Mesenchymal stem cell (in vitro differentiated cells and primary cell): ENCODE results near the gene CCDC106.
A peak's percentile ranks its signal among the peaks of the same experiment; 100 is the strongest.

Source experiments
- DNase-seq: peaks from one replicate; pipeline ENCODE4 v3.0.0-alpha.2; 2013
- H2AFZ ChIP-seq: one replicate; pipeline ENCODE4 v1.6.1; 2013; ENCODE audit warnings: low read depth, mild to moderate bottlenecking, control low read depth, inconsistent platforms, low read length, moderate library complexity
- H2AK5ac ChIP-seq: 2 replicates; pipeline ENCODE4 v1.6.1; 2013; ENCODE audit warnings: low read length, moderate library complexity, mild to moderate bottlenecking, inconsistent platforms; ENCODE audit not compliant: severe bottlenecking
- H2BK120ac ChIP-seq: one replicate; pipeline ENCODE4 v1.6.1; 2013; ENCODE audit warnings: low read depth, mild to moderate bottlenecking, inconsistent platforms, low read length, moderate library complexity
- H2BK12ac ChIP-seq, 2 experiments: one replicate each; pipeline ENCODE4 v1.6.1; 2013; ENCODE audit warnings: inconsistent platforms in 2 of 2, low read length in 2 of 2, mild to moderate bottlenecking in 2 of 2, moderate library complexity in 2 of 2, control low read depth in 1 of 2
- H2BK15ac ChIP-seq: one replicate; pipeline ENCODE4 v1.6.1; 2013; ENCODE audit warnings: mild to moderate bottlenecking, low read depth, inconsistent platforms; ENCODE audit not compliant: poor library complexity, severe bottlenecking
- H2BK5ac ChIP-seq: 2 replicates; pipeline ENCODE4 v1.6.1; 2013; ENCODE audit warnings: low read depth, mild to moderate bottlenecking, low read length, control low read depth, inconsistent platforms; ENCODE audit not compliant: poor library complexity, severe bottlenecking
- H3K14ac ChIP-seq, 2 experiments: one replicate each; pipeline ENCODE4 v1.6.1; 2013; ENCODE audit warnings: inconsistent platforms in 2 of 2, low read length in 2 of 2, control low read depth in 1 of 2, mild to moderate bottlenecking in 1 of 2, moderate library complexity in 1 of 2
- H3K18ac ChIP-seq, 2 experiments: one replicate each; pipeline ENCODE4 v1.6.1; 2013; ENCODE audit warnings: inconsistent platforms in 2 of 2, low read length in 2 of 2, control low read depth in 1 of 2, low read depth in 1 of 2, mild to moderate bottlenecking in 1 of 2
- H3K23ac ChIP-seq, 2 experiments: one replicate each; pipeline ENCODE4 v1.6.1; 2013; ENCODE audit warnings: inconsistent platforms in 2 of 2, low read length in 2 of 2, mild to moderate bottlenecking in 2 of 2, moderate library complexity in 2 of 2, control low read depth in 1 of 2
- H3K27ac ChIP-seq: 2 replicates; pipeline ENCODE4 v1.5.1; 2013; ENCODE audit warnings: mild to moderate bottlenecking, moderate library complexity, low read length, control low read depth, inconsistent platforms; ENCODE audit not compliant: poor library complexity, severe bottlenecking
- H3K27me3 ChIP-seq, 2 experiments: 2 replicates each; pipeline versions ENCODE4 v1.6.1 to v1.7.0; 2013; ENCODE audit warnings: low read length in 2 of 2, mild to moderate bottlenecking in 2 of 2, moderate library complexity in 2 of 2, control low read depth in 1 of 2, inconsistent platforms in 1 of 2; ENCODE audit not compliant: control insufficient read depth in 1 of 2, insufficient read depth in 1 of 2
- H3K36me3 ChIP-seq, 2 experiments: 2 replicates each; pipeline versions ENCODE4 v1.6.1 to v1.7.0; 2013; ENCODE audit warnings: low read length in 2 of 2, control low read depth in 1 of 2, inconsistent platforms in 1 of 2, low read depth in 1 of 2, mild to moderate bottlenecking in 1 of 2; ENCODE audit not compliant: insufficient read depth in 2 of 2, control insufficient read depth in 1 of 2
- H3K4ac ChIP-seq, 2 experiments: one replicate each; pipeline ENCODE4 v1.6.1; 2013; ENCODE audit warnings: inconsistent platforms in 2 of 2, low read length in 2 of 2, mild to moderate bottlenecking in 2 of 2, moderate library complexity in 2 of 2, control low read depth in 1 of 2, low read depth in 1 of 2
- H3K4me1 ChIP-seq: 2 replicates; pipeline ENCODE4 v1.6.1; 2013; ENCODE audit warnings: low read depth, low read length, control low read depth; ENCODE audit not compliant: control insufficient read depth, insufficient read depth
- H3K4me2 ChIP-seq: 2 replicates; pipeline ENCODE4 v1.6.1; 2013; ENCODE audit warnings: low read length, mild to moderate bottlenecking, inconsistent platforms; ENCODE audit not compliant: poor library complexity, severe bottlenecking
- H3K4me3 ChIP-seq, 2 experiments: 2 replicates each; pipeline versions ENCODE4 v1.5.1 to v1.7.0; 2013; ENCODE audit warnings: low read length in 2 of 2, mild to moderate bottlenecking in 2 of 2, control low read depth in 1 of 2, low read depth in 1 of 2; ENCODE audit not compliant: insufficient read depth in 1 of 2
- H3K79me1 ChIP-seq: replicated peaks from 2 replicates; pipeline ENCODE4 v1.6.1; 2013; ENCODE audit warnings: mild to moderate bottlenecking, control low read depth, low read length, inconsistent platforms; ENCODE audit not compliant: poor library complexity, severe bottlenecking
- H3K9ac ChIP-seq: 2 replicates; pipeline ENCODE4 v1.7.0; 2013; ENCODE audit warnings: mild to moderate bottlenecking, low read length, moderate library complexity
- H3K9me3 ChIP-seq: 2 replicates; pipeline ENCODE4 v1.7.0; 2013; ENCODE audit warnings: mild to moderate bottlenecking, low read length; ENCODE audit not compliant: control insufficient read depth
- H4K8ac ChIP-seq: one replicate; pipeline ENCODE4 v1.6.1; 2013; ENCODE audit warnings: inconsistent platforms, mild to moderate bottlenecking, low read length, moderate library complexity
- H4K91ac ChIP-seq: one replicate; pipeline ENCODE4 v1.6.1; 2013; ENCODE audit warnings: mild to moderate bottlenecking, low read length, inconsistent platforms
- WGBS: methylation state at CpG from one replicate; pipeline ENCODE4 v1.1.7; 2013; ENCODE audit warnings: mixed read lengths; 5-methylcytosine and 5-hydroxymethylcytosine counted together

Gene CCDC106

DNA sequence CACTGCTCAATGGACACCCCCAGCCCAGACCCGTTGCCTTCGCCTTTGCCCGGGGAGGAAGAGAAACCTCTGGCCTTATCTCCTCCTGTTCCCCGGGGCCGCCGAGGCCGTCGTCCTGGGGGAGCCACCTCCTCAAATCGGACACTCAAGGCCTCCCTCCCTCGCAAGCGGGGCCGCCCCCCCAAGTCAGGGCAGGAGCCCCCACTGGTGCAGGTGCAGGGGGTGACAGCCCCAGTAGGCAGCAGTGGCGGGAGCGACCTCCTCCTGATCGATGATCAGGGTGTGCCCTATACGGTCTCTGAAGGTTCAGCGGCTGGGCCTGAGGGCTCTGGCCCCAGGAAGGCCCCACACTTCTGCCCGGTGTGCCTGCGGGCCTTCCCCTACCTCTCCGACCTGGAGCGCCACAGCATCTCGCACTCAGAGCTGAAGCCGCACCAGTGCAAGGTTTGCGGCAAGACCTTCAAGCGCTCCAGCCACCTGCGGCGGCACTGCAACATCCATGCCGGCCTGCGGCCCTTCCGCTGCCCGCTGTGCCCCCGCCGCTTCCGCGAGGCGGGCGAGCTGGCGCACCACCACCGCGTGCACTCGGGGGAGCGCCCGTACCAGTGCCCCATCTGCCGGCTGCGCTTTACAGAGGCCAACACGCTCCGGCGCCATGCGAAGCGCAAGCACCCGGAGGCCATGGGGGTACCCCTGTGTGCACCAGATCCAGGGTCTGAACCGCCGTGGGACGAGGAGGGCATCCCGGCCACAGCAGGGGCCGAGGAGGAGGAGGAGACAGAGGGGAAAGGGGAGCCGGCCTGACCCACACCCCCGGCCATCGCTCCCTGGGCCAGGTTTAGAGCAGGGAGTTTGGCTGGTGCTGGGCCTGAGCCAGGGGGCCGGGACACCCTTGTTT is 45.7 kb upstream of the CCDC106 start:
- Histone ChIP-seq H4K8ac (no peak overlapping the region), H3K4me2 (no peak overlapping the region), H4K91ac (peak overlapping the region; percentile 25), H2BK15ac (peak overlapping the region; percentile 70), H3K18ac (no peak overlapping the region), H3K9ac (no peak overlapping the region), H2AK5ac (peak overlapping the region; percentile 59), H3K9me3 (no peaks in the 10 kb centered on the region), H3K4ac (peak overlapping the region in 1 of 2 experiments; percentile 36), H3K36me3 (peaks cover 8 to 26% of the 10 kb centered on the region in 2 experiments), H2BK12ac (peak overlapping the region in 1 of 2 experiments; percentile 76), H3K27ac (no peak overlapping the region), H3K4me3 (no peak overlapping the region), H2AFZ (no peak overlapping the region), H3K23ac (no peak overlapping the region), H3K27me3 (no peaks in the 10 kb centered on the region), H3K14ac (no peak overlapping the region), H3K4me1 (peaks cover 23% of the 10 kb centered on the region), H2BK5ac (no peak overlapping the region), H3K79me1 (peaks cover 36% of the 10 kb centered on the region), H2BK120ac (no peak overlapping the region)
- no peak for DNase-seq
- 97% methylated on average over 47 of the region's 60 CpGs for WGBS

DNA sequence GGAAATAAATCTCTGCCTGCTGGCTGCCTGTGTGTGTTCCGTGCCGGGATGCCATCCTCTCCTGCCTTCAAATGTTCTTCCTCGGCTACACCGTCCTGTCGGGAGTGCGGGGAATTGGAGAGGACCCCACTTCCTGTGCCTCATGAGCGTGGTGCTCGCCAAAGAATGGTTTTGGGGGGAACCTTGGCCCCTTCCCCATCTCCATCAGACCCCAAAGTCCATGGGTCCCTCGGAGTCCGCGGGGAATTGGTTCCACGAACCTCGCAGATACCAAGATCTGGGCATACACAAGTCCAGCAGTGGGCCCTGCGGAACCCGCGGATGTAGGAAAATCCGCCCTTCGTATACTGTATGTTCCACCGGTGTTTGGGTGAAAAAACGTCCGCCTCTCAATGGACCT is 44.9 kb upstream of the CCDC106 start:
- Histone ChIP-seq H2AFZ (no peak overlapping the region), H3K27me3 (no peaks in the 10 kb centered on the region), H3K4ac (no peak overlapping the region), H3K4me1 (peaks cover 22% of the 10 kb centered on the region), H3K4me3 (no peak overlapping the region), H3K14ac (no peak overlapping the region), H3K4me2 (no peak overlapping the region), H2BK15ac (peak overlapping the region; percentile 45), H3K9ac (no peak overlapping the region), H3K18ac (no peak overlapping the region), H3K79me1 (peaks cover 30% of the 10 kb centered on the region), H2BK120ac (no peak overlapping the region), H3K23ac (no peak overlapping the region), H3K36me3 (peaks cover 13 to 20% of the 10 kb centered on the region in 2 experiments), H2AK5ac (peak overlapping the region; percentile 82), H2BK5ac (no peak overlapping the region), H4K8ac (no peak overlapping the region), H3K27ac (no peak overlapping the region), H4K91ac (no peak overlapping the region), H3K9me3 (no peaks in the 10 kb centered on the region), H2BK12ac (peak overlapping the region in 1 of 2 experiments; percentile 45)
- DNase-seq = no peak
- 97% methylated on average over 21 of the region's 21 CpGs for WGBS

GRCh38 chr19:55603581-55604292 is 44.3 kb upstream of the CCDC106 start:
- H4K91ac ChIP-seq = peak overlapping the region; percentile 41
- peaks cover 15 to 20% of the 10 kb centered on the region in 2 experiments for H3K36me3 ChIP-seq
- peak overlapping the region; percentile 1 for H3K27ac ChIP-seq
- H2BK15ac ChIP-seq = peak overlapping the region; percentile 40
- no peak overlapping the region for H3K14ac ChIP-seq
- H3K23ac ChIP-seq = no peak overlapping the region
- H3K4me2 ChIP-seq = no peak overlapping the region
- H4K8ac ChIP-seq = no peak overlapping the region
- H3K18ac ChIP-seq = no peak overlapping the region
- peak overlapping the region in 1 of 2 experiments; percentile 68 for H2BK12ac ChIP-seq
- H2BK5ac ChIP-seq = peak overlapping the region; percentile 57
- H2BK120ac ChIP-seq = no peak overlapping the region
- no peak overlapping the region for H3K4ac ChIP-seq
- no peak overlapping the region for H3K9ac ChIP-seq
- peaks cover 22% of the 10 kb centered on the region for H3K4me1 ChIP-seq
- H3K27me3 ChIP-seq = no peaks in the 10 kb centered on the region
- DNase-seq = no peak
- WGBS = 87% methylated on average over 20 of the region's 22 CpGs
- H2AFZ ChIP-seq = no peak overlapping the region
- peak overlapping the region; percentile 82 for H2AK5ac ChIP-seq
- no peak overlapping the region for H3K4me3 ChIP-seq
- H3K9me3 ChIP-seq = no peaks in the 10 kb centered on the region
- peaks cover 26% of the 10 kb centered on the region for H3K79me1 ChIP-seq

GRCh38 chr19:55605207-55605636 is 42.8 kb upstream of the CCDC106 start:
- peaks cover 27 to 30% of the 10 kb centered on the region in 2 experiments for H3K36me3 ChIP-seq
- peaks cover 22% of the 10 kb centered on the region for H3K4me1 ChIP-seq
- H3K14ac ChIP-seq = no peak overlapping the region
- no peak overlapping the region for H2BK15ac ChIP-seq
- H3K9ac ChIP-seq = peak overlapping the region; percentile 76
- no peak overlapping the region for H4K91ac ChIP-seq
- H2BK120ac ChIP-seq = no peak overlapping the region
- no peak overlapping the region for H2BK12ac ChIP-seq
- H3K23ac ChIP-seq = peak overlapping the region in 1 of 2 experiments; percentile 15
- peak overlapping the region; percentile 99 for H3K27ac ChIP-seq
- H3K79me1 ChIP-seq = peaks cover 32% of the 10 kb centered on the region
- H2AK5ac ChIP-seq = no peak overlapping the region
- peak overlapping the region; percentile 70 to 83 for H3K4me3 ChIP-seq
- H3K4ac ChIP-seq = no peak overlapping the region
- WGBS = 0% methylated on average over 20 of the region's 43 CpGs
- no peak overlapping the region for H2BK5ac ChIP-seq
- peak overlapping the region; percentile 55 to 84 for H3K18ac ChIP-seq
- DNase-seq = peak; percentile 98
- no peak overlapping the region for H2AFZ ChIP-seq
- peak overlapping the region; percentile 73 for H4K8ac ChIP-seq
- no peaks in the 10 kb centered on the region for H3K27me3 ChIP-seq
- peaks cover 4% of the 10 kb centered on the region for H3K9me3 ChIP-seq
- H3K4me2 ChIP-seq = peak overlapping the region; percentile 24
